Left lung (tissue), 10 donors: ENCODE data around the gene EML6. TPM values are rescaled to one million over a fixed set of nuclear protein-coding genes. Genes with fewer than 3 reads are reported as not detected.

ENCODE experiments used
- ATAC-seq: fragments of 200-7000 bp; cut with Tn5 transposase; one replicate; pipeline ENCODE4 v1.9.1; 2020; ENCODE audit warnings: moderate library complexity
- DNase-seq, 4 donors: peaks; one replicate each; pipeline ENCODE4 v3.0.0-alpha.2; 2013 to 2020
- H3K27ac ChIP-seq, 2 donors: fragments of 200-600 bp; sonication (generic) in 1 of 2; one replicate each; pipeline versions ENCODE4 v1.5.0 to v1.8.0; 2020 to 2021
- H3K27me3 ChIP-seq, 2 donors: fragments of 200-600 bp; sonication (generic) in 1 of 2; one replicate each; pipeline versions ENCODE4 v1.5.0 to v1.8.0; 2020 to 2021
- H3K36me3 ChIP-seq, 2 donors: fragments of 200-600 bp; sonication (generic) in 1 of 2; one replicate each; pipeline versions ENCODE4 v1.5.0 to v1.8.0; 2020 to 2021
- H3K4me1 ChIP-seq, 2 donors: fragments of 200-600 bp; one replicate each; pipeline ENCODE4 v1.8.0; 2021
- H3K4me3 ChIP-seq, 2 donors: fragments of 200-600 bp; sonication (generic) in 1 of 2; one replicate each; pipeline versions ENCODE4 v1.5.0 to v1.8.0; 2020 to 2021; ENCODE audit warnings: mild to moderate bottlenecking in 1 of 2
- H3K9me3 ChIP-seq, 2 donors: fragments of 200-600 bp; sonication (generic) in 1 of 2; one replicate each; pipeline versions ENCODE4 v1.5.0 to v1.8.0; 2020 to 2021
- CTCF ChIP-seq, 2 donors: fragments of 200-600 bp; sonication (generic) in 1 of 2; IDR thresholded peaks; one replicate each; pipeline versions ENCODE4 v1.5.0 to v1.8.0; 2021; ENCODE audit warnings: antibody characterized with exemption in 2 of 2
- intact Hi-C, 2 donors: fragments of 100-400 bp; cut with DNase I; formaldehyde crosslinking; loops; one replicate each; pipeline versions ENCODE4 v1.11.2 to v1.14.2; 2022
- polyA plus RNA-seq, 6 donors: library from polyadenylated mRNA; unstranded; fragments of 120-200 nt; gene quantifications; one replicate each; pipeline ENCODE4 v1.2.1, GENCODE V29; 2013; ENCODE audit not compliant: insufficient read length in 6 of 6
- total RNA-seq, 2 donors: library from RNA; stranded (reverse); fragmentation: NEBNext Ultra II Directional; extraction: Animal tissue kit (Norgen Biotek cat#: 25700); gene quantifications; one replicate each; pipeline ENCODE4 v1.2.1, GENCODE V29; 2021
- donor health status: DM: no; HTN: yes; CAD: no.
- donor health status: DM: no; HTN: no; CAD: no.

Gene EML6
- total and polyA plus RNA-seq, 8 donors = 0.73 to 2.2 (median 1.3) TPM

- ATAC-seq (peak; percentile 80), DNase-seq (peak in 2 of 4 donors; percentile 8 to 47)
- no peaks in the 10 kb centered on the region for H3K27me3 ChIP-seq
- peaks cover 0 to 11% of the 10 kb centered on the region in 2 donors for H3K9me3 ChIP-seq
- H3K4me3 ChIP-seq = no peak overlapping the region
- intact Hi-C loops = loop anchor here in 1 of 2 donors (10.0 kb wide), 1 partner anchor 275 kb away; no protein-coding TSS in a partner anchor
- peak; percentile 25 to 57 for TF ChIP-seq CTCF (IDR thresholded peaks at IDR 0.05)
- H3K4me1 ChIP-seq = peaks cover 0 to 7% of the 10 kb centered on the region in 2 donors
- H3K36me3 ChIP-seq = no peaks in the 10 kb centered on the region
- no peak overlapping the region for H3K27ac ChIP-seq
These were observed 176.2 kb downstream of the EML6 start for GRCh38 chr2:54899576-54900200.

- Histone ChIP-seq H3K4me1 (peaks cover 0 to 7% of the 10 kb centered on the region in 2 donors), H3K36me3 (no peaks in the 10 kb centered on the region), H3K27ac (no peak overlapping the region), H3K9me3 (no peaks in the 10 kb centered on the region), H3K4me3 (no peak overlapping the region), H3K27me3 (no peaks in the 10 kb centered on the region)
- DNase-seq (no peak), ATAC-seq (no peak)
- intact Hi-C loops = no loop called here
- TF ChIP-seq CTCF (IDR thresholded peaks at IDR 0.05) = no peak
These were observed 177.9 kb downstream of the EML6 start for GRCh38 chr2:54901224-54901986.

GRCh38 chr2:54902763-54903162 lies 179.3 kb downstream of the EML6 start:
- Histone ChIP-seq H3K27me3 (no peaks in the 10 kb centered on the region), H3K4me1 (peaks cover 0 to 7% of the 10 kb centered on the region in 2 donors), H3K4me3 (no peak overlapping the region), H3K27ac (no peak overlapping the region), H3K9me3 (no peaks in the 10 kb centered on the region), H3K36me3 (no peaks in the 10 kb centered on the region)
- no peak for TF ChIP-seq CTCF (IDR thresholded peaks at IDR 0.05)
- no peak for DNase-seq
- ATAC-seq = no peak
- intact Hi-C loops = no loop called here

GRCh38 chr2:54903736-54904554 lies 180.5 kb downstream of the EML6 start:
- H3K4me3 ChIP-seq = no peak overlapping the region
- H3K36me3 ChIP-seq = no peaks in the 10 kb centered on the region
- intact Hi-C loops = no loop called here
- DNase-seq (peak in 1 of 4 donors; percentile 52), ATAC-seq (peak; percentile 92)
- peaks cover 0 to 7% of the 10 kb centered on the region in 2 donors for H3K4me1 ChIP-seq
- peak overlapping the region in 1 of 2 donors; percentile 43 for H3K27ac ChIP-seq
- no peak for TF ChIP-seq CTCF (IDR thresholded peaks at IDR 0.05)
- no peaks in the 10 kb centered on the region for H3K27me3 ChIP-seq
- no peaks in the 10 kb centered on the region for H3K9me3 ChIP-seq
